ENCODE results near the gene DDX53.

The DDX53 gene

DNA sequence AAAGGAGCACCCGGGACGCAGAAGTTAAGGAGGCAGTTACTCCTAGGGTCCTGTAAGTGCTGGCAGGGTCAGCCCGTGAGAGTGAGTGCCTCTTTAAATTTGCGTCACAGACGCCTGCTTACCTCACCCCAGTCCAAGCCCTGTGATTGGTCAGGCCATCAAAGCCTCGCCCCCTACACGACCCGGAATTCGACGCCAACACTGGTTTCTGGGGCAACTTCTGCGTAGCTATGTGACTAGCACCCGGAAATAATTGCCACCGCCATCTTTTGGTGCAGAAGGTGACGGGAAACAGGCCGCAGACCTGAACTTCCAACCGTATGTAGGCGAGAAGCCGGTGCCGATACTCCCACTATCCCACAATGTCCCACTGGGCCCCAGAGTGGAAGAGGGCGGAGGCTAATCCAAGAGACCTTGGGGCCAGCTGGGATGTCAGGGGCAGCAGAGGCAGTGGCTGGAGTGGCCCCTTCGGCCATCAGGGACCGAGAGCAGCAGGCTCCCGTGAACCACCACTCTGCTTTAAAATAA, at the start of gene DDX53:
DDX53 (plus strand) TSS at position 265 of the 528 bp plus-strand sequence; CDS start at position 363, 98 bp downstream.
- ATAC-seq: no peak

DNA sequence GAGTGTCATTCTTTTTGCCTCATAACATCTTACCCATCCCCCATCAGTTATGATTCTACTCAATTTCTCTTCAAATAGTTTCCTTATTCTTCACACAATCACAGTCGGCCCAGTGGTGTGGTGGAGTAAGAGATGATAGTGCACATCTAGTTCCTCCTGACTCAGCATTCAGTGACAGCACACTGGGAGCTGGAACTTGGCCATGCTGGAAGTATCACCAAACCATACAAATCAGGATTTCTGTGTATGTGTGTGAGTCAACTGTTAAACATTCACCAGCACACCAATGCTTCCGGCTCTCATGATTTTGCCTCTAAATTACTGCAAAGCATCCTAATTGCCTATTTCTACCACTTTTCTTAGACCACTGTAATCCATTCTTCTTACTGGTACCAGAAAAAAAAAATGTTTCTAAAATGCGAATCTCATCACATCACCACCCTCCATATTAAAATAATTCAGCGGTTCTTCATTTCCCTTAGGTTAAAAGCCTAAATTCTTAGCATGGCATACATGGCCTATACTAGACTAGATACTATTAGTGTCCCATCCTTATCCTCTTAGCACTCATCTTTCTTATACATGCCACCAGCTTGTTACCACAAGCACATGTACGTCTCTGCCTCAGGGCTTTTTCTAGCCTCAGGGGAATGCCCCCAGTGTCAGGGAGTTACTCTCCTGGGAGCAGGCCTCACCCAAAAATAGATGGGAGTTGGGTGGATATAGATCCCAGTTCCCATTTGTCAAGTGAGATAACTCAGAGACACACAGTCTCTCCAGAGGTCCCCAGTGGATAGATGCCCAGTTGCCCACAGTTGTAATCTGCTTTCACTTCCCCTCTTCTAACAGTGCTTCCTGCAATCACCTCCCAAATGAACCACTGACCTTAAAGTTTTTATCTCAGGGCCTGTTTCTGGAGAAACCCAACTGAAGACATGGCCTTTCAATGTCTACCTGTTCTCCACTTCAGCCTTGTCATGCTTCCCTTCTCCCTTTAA, 49.2 kb upstream of the DDX53 start:
- no peak for ATAC-seq

DNA sequence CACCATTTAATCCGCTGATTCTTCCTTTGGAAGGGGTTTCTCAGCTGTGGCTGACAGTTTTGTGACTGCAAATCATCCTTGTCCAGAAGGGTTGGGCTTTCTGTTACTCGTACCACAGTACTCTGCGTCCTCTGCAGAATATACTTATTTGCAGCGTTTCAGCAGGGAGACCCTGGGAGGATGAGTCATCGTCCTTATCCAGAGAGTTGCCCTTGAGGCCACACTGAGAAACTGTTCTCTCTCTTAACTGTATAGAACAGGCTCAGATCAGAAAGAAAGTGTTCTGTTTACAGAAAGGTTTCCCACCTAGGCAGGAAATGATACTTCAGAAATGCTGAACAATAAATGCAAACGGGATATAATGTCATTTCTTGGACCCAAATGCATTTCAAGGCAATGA, 47.8 kb upstream of the DDX53 start:
- no peak for ATAC-seq

DNA sequence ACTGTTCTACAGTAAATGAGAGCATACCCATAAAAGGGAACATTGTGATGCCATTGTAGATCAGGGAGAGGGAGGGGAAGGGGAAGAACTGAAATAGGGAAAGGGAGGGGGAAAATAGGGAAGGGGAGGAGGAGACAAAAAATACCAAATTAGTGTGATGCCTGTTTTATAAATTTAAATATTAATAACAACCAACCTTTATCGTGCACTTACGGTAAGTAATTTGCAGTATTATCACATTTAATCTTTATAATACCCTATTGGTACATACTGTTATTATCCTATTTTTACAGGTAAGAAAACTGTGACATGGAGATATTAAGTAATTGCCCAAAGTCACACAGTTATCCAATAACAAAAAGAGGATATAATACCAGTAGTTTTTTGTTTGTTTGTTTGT, 41.5 kb upstream of the DDX53 start:
- ATAC-seq: no peak

DNA sequence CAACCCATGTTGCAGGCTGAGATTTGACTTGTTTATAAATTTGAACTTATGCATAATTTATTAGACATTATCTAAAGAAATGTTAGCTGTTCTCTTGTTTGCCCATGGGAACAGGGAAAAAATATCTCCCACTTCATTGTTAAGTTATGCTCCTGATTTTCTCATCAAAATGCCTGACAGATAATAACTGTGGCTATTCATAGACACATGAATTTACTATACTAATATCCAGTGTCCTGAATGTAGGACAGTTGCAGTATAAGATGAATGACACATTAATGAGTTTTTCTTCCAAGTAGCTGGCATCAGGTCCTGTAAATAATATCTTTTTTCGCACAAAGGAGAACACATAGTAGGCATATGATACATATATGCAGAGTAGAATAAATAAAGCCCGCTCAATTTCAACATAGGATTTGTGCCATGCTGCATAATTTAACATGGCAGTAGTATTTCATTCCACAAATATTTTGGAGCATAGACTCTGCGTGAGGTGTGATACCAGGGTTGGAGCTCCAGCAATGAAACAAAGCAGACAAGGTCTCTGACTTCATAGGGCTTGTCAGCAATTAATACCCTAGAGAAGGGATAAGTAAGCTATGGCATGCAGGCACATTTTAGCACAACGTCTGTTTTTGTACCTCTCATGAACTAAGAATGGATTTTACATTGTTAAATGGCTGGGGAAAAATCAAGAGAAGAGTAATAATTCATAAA, 40.4 kb upstream of the DDX53 start:
- ATAC-seq: no peak

DNA sequence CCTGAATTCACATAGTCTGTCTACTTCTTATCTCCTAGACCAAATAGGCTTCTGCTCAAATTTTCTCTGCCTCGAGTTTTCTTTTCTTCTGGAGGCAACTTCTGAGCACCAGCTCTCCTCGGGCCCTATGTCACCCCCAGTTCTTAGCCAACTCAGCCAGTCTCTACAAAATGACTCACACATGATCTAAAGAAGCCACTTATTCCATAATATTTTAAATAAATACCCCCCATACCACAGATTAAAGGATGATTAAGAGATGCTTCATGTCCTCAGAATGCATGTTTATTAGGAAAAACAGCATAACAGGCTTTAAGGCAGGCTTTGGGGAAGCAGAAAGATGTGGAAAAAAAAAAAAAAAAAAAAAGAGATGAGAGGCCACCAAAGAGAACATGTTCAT, 36.6 kb upstream of the DDX53 start:
- no peak for ATAC-seq

DNA sequence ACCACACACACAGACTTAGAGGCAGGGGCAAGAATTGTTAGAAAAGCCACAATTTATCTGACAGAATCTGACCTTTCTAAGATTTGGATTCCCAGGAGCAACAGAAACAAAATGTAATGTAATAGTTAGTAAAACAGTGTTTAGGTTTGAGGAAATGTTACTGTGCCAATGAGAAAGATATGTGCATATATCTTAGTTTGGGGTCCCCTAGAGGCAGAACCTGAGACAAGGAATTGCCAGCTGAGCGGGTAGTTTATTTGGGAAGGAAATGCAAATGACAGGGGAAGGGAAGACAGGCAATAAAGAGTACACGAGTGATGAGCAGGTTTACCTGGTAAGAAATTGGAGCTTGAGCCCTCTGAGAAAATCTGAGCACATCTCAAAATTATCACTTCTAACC, 31.3 kb upstream of the DDX53 start:
- ATAC-seq: no peak

DNA sequence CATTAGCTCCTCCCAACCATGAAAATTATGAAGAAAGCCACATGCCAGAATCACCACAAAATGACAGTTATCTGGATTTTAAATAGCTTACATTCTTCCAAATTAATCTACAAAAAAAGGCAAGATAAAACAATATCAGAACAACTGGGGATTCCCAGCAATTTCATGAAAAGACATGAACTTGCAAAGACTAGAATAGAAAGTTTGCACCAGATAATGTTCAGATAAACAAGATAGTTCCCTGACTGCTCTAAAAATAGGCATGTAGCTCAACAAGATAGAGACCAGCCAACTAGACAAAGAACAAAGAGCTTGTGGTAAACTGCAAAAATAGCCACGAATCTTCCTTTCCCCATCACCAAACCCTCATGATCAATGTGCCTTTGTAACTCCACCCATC, 30.3 kb upstream of the DDX53 start:
- ATAC-seq: no peak

DNA sequence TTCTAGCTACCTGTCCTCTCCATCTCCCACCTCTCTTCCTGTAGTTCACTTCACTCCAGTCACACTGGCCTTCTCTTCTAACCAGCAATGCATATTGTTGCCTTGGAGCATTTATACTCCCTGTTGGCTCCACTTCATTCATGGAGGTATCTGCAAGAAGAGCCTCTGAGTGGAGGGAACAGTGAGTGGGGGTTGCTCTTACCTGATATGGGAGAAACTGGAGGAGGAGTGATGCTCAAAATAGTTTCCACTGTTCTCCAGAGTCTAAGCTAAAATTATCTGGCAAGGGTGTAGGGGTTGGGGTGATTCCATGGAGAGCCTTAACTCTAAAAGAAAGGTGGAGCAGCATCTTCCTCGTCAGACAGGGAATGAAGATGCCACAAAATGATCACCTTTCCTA, 28.9 kb upstream of the DDX53 start:
- ATAC-seq: no peak

DNA sequence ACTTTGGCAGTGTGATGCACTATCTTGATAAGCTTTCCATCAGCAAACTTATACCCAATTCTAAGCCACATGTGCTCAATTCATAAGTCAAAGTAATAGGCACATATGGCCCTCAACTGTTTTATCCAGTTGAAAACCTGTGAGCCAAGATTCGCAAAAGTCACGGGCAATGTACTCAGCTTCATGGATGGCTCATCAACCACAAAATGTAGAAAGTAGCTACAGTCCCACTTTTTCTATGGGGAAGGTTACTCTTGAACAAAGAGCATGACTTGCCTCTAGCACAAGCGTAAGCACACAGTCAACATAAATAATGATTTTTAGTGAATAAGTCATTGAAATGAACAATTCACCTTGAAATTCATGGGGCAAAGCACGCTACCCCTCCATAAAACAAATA, 25.1 kb upstream of the DDX53 start:
- ATAC-seq: no peak

DNA sequence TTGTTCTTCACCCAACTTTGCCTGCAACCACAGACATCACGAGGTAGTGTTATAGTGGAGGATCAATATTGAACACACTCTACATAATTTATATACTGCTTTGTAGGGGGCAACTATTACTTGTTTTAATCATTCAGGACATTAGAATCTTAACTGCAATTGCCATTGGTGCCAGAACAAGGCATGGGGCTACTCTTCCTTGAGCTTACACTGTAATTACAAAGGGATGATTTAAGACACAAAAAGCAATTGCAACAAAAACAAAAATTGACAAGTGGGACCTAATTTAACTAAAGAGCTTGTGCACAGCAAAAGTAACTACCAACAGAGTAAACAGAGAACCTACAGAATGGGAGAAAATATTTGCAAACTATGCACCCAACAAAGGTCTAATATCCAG, 24.0 kb upstream of the DDX53 start:
- ATAC-seq: no peak

DNA sequence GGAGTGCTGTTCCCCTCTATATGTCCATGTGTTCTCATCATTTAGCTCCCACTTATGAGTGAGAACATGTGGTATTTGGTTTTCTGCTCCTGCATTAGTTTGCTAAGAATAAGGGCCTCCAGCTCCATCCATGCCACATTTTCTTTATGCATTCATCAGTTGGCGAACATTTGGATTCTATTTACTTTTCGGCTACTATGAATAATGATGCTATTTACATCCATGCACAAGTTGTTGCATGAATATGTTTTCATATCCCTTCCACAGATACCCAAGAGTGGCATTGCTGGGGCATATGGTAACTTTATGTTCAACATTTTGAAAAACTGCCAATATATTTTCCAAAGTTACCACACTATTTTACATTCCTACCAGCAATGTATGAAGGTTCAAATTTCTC, 13.8 kb upstream of the DDX53 start:
- ATAC-seq: no peak

DNA sequence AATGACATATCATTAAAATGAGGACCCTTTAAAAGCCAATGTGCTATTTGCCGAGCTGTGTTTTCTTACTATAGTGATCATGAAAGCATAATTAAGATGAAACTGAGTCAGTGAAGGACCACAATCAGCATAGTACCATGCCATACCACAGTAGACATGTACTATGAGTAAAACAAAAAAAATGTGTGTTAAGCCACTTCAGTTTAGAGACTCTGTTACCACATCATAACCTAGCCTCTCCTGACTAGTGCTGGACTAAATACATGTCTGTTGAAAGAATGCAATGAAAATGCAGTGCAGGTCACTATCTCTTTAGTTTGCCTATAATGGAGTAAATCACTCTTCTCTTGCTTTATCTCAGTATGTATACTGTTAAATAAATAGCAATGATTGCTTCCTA, 12.3 kb upstream of the DDX53 start:
- ATAC-seq: no peak

DNA sequence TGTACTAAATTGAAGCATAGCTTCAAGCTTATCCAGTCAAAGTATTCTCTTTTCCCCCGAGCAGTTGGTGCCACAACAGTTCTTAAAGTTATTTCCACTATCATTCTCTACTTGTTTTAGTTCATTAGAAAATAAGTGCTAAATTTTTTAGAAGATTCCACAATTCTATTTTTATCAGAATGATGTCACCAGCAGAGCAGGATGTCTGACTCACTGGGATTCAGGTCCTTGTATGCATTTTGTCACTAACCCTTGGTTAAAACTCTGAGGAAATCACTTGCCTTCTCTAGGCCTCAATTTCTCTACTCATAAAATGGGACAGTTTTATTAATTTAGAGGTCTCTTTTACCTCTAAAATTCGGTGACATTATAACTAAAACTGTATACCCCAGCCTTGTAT, 3.4 kb downstream of the DDX53 start:
- ATAC-seq: no peak

DNA sequence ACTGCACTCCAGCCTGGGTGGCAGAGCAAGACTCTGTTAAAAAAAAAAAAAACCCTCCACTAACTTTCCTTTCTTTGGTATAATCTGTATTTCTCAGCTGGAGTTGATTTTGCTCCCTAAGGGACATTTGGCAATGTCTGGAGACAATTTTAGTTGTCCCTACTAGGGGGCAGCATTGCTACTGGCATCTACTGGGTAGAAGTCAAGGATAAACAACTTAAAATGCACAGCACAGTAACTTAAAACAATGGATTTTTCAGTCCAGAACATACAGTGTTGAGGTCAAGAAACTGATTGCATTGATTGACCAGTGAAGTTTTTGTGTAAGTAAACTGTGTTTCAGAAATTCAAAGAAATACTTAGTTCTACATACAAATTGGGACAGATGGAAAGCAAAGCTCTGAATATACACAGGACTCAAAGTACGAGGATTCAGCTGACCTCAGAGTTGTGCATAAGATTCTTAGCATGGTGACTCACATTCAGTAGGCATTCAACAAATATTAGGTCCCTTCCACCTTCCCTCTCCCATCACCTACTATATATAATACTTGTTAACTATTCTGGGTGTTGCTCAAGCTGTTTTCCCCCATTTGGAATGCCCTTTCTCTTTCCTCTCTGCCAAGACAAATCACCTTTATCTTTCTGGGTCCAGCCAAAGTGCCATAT, 8.8 kb downstream of the DDX53 start:
- no peak for ATAC-seq

DNA sequence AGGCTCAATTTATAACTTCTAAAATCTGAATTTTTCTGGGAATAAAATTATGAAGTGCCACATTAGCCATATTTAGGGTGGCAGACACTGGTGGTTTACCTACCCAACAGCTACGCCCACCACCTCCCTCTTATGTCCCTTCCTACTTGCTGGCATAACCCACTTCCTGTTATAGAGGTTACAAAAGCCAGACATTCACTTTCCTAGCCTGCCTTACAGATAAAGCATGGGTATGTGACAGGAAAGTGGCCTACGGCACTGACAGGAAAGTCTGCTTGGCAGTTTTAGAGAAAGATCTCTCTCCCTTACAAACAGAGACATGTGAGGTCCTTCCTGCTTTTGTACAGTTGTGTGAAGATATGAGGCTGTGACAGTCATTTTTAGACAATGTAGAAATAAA, 12.4 kb downstream of the DDX53 start:
- no peak for ATAC-seq

DNA sequence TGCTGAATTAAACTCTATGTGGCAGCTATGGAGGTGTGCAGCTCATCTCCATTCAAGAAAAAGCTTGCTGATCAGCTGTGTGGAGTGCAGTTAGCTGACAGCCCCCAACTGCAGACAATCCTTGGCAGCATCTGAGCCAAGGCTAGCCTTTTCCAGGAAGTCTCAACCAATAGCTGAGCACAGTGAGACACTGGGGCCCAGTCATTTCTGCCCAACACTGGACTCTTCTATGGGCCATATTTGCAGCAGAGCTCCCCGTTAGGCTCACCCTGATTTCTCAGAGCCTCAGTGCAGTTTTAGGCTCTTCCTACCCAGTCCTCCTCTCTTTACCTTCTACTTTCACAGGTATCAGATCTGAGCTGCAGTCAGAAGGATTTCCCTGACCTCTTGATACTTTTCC, 12.9 kb downstream of the DDX53 start:
- no peak for ATAC-seq

DNA sequence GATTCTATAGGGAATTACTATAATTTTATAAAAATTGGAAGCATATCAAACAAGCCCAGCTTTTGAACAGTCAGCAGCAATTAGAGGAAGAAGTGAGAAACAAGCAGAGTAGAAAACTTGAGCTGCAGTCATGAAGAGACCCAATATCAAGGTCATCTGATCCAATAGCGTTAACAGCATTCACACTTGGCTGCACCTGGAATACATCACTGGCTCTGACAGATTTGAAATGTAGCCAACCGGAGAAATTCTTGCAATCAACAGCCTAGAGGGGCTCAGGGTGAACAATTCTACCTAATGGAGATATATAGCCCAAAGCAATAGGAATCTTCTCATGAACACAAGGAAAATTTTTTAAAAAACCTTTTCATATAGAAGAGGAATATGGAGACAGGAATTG, 13.6 kb downstream of the DDX53 start:
- no peak for ATAC-seq

DNA sequence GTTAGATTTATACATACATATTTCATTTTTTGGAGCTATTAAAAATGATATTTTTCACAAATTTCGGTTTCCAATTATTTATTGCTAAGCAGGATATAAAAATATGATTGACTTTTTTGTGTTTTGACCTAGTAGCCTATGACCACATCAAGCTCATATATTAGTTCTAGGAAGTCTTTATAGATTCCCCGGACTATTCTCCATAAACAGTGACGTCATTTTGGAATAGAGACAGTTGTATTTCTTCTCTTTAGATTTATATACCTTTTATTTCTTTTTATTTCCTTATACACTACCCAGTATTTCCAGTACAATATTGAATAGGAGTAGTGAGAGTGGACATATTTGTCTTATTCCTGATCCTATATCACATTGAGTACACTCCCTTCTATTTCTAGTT, 31.8 kb downstream of the DDX53 start:
- ATAC-seq: no peak

DNA sequence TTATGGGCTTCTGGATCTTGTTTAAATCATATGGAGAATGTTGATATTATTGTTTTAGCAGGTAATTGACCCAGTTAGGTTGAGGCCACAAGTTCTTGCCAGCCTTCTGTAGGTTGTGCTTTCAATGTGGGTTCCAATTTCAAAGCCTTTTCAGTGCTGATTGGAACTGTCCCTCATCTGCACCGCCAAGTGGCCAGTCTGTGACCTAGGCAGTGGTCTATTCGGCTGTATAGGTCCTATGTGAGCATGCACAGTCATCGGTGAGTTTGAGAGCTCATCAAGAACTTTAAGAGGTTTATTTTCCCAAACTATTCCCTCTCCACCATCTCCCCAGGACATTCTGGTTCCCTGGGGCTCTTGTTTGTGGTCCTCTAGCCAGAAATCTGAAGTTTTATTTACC, 35.7 kb downstream of the DDX53 start:
- ATAC-seq: no peak

DNA sequence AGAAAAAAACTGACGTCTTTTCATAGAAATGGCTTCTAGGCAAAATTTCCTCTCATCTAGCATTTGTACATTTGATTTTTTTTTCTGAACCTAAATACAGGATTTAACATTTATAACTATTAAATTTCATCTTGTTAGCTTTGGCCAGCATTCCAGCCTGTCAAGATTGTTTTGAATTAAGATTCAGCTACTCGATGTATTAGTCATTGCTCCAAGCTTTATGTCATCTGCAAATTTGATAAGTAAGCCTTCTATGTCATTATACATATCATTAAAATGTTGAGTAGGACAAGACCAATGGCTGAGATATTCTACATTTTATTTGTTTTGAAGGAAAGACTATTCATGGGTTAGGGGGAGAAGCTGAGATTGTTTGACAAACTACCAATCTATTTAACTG, 46.7 kb downstream of the DDX53 start:
- no peak for ATAC-seq

DNA sequence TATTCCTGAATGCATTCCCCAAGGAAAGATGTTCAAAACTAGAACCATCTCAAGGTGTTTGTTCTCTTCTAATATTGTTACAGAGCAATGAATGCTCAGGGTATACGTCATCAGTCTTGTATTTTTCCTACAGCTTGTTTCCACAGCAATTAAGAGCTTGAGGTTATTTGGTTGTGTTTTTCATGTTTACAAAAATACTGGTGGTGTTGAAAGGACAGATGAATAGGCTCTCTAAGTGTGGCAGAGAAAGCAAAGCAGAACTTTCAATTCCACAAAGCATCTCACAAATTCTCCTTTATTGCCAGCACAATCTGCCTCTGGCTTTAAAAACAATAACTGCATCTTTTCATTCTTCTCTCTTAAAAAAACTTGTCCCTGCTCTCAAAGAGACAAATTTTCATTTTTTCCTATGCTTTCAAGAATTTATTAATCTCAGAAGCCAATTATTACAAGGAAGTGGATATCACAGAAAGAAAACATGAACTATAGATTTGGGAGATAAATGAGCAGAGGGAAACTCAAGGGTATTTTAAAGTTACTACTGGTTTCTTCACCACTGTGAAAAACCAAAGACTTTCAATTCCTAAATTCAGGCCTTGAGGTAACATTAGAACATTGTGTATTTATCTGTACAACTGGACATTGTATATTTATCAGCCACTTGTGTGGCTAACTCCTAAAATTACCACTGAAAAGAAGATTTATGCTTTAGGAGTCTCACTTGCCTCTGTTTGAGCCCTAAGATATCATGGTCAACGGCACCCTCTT, 49.2 kb downstream of the DDX53 start:
- no peak for ATAC-seq

DNA sequence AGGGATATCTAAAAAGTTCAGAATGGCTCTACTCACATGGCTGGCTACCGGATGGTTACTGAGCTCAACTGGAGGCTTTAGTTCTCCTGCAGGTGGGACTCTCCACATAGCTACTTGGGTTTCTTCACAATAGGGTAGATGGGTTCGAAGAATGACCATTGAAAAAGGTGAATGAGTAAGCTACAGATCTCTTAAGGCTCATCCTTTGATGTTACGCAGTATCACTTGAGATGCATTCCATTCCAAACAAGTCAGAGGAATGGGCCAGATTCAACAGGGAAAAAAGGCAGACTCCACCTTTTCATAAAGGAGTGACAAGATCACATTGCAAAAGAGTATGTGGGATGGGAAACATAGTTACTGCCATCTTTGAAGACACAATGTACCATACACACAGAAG, 52.6 kb downstream of the DDX53 start:
- no peak for ATAC-seq

All from activated CD4-positive, CD25-positive, alpha-beta regulatory T cell treated with anti-CD3 and anti-CD28 coated beads, Interleukin-2, amount 50 U/mL, for 24 hours (primary cell).